Uterus (tissue), 4 donors: ENCODE measurements around the gene HIPK2. TPM values are rescaled to one million over a fixed set of nuclear protein-coding genes. Genes with fewer than 3 reads are reported as not detected.

ENCODE experiments used
- DNase-seq, 2 donors: peaks; one replicate each; pipeline ENCODE4 v3.0.0-alpha.2; 2019 to 2020
- H3K27ac ChIP-seq, 2 donors: fragments of 200-600 bp; sonication (generic); 1 replicate in 1 of 2; 2 replicates in 1 of 2; pipeline ENCODE4 v1.5.1; 2016 to 2018
- H3K27me3 ChIP-seq, 2 donors: fragments of 200-600 bp; sonication (generic); one replicate each; pipeline ENCODE4 v1.5.1; 2018 to 2019; ENCODE audit warnings: control low read depth in 1 of 2
- H3K36me3 ChIP-seq, 2 donors: fragments of 200-600 bp; sonication (generic); one replicate each; pipeline ENCODE4 v1.5.1; 2019; ENCODE audit warnings: control low read depth in 1 of 2
- H3K4me1 ChIP-seq, 2 donors: fragments of 200-600 bp; sonication (generic); one replicate each; pipeline ENCODE4 v1.5.1; 2018 to 2019; ENCODE audit warnings: control low read depth in 1 of 2
- H3K4me3 ChIP-seq, 2 donors: fragments of 200-600 bp; sonication (generic); 1 replicate in 1 of 2; 2 replicates in 1 of 2; pipeline ENCODE4 v1.5.1; 2018 to 2019; ENCODE audit warnings: mild to moderate bottlenecking in 1 of 2
- H3K9me3 ChIP-seq, 2 donors: fragments of 200-600 bp; sonication (generic); one replicate each; pipeline ENCODE4 v1.5.1; 2019; ENCODE audit warnings: control low read depth in 1 of 2
- CTCF ChIP-seq, 4 experiments: fragments of 200-600 bp in 2 of 4; fragments of 450-650 bp in 2 of 4; sonication (generic) in 2 of 4; IDR thresholded peaks; one replicate each; pipeline ENCODE4 v1.5.1; 2016 to 2019; ENCODE audit warnings: antibody characterized with exemption in 4 of 4, mild to moderate bottlenecking in 2 of 4, moderate library complexity in 1 of 4
- POLR2A ChIP-seq, 2 donors: fragments of 450-650 bp; IDR thresholded peaks; one replicate each; pipeline ENCODE4 v1.6.1; 2016; ENCODE audit warnings: antibody characterized with exemption in 2 of 2, mild to moderate bottlenecking in 1 of 2, moderate library complexity in 1 of 2
- intact Hi-C: fragments of 100-400 bp; cut with DNase I; formaldehyde crosslinking; loops from one replicate; pipeline ENCODE4 v1.15.1; 2023; ENCODE audit warnings: low total_unique reads
- total RNA-seq, 4 donors: library from RNA; depleted of rRNA in 3 of 4; stranded (reverse); fragments of >200 nt in 3 of 4; gene quantifications; one replicate each; pipeline versions ENCODE4 v1.1.0 to v1.2.4, GENCODE V29; 2014 to 2023
- donor health status: DM: yes; HTN: yes; CAD: no.

HIPK2 gene
- total RNA-seq, 4 donors from 2014 or later, result 9.4 to 65.8 (median 19.2) TPM

- H3K4me3 ChIP-seq, result no peak overlapping the region
- H3K9me3 ChIP-seq, result no peaks in the 10 kb centered on the region
- H3K27me3 ChIP-seq, result no peaks in the 10 kb centered on the region
- intact Hi-C loops, result no loop called here
- no peak for DNase-seq
- no peaks in the 10 kb centered on the region for H3K36me3 ChIP-seq
- H3K4me1 ChIP-seq, result no peaks in the 10 kb centered on the region
- H3K27ac ChIP-seq, result no peak overlapping the region
- no peak for TF ChIP-seq POLR2A (IDR thresholded peaks at IDR 0.05)
- TF ChIP-seq CTCF (IDR thresholded peaks at IDR 0.05), result no peak
Measured at GRCh38 chr7:139692723-139693122, 85.1 kb downstream of the HIPK2 start.

DNA sequence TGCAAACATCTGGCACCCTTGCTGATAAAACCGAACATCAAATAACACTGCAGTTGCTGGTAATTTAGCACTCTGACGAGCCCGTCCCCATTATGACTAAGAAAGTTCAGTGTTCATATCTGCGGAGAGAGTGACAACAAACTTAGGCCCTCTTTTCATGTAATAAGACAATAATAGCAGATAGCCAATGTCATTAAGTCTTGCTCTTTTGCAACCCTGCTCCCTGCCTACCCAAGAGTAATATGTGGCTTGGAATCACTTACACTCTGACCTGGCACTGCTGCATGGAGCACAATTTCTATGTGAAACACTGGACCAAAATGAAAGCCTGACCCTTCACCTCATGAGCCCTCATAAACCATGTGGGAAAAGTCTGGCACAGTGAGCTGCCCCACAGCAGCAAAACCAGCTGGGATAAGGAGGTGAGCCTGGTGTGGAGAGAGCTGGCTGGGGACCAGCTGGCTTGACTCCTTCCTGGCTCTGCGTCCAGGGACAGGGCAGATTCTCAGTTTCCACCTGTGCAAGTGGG is 86.5 kb downstream of the HIPK2 start:
- intact Hi-C loops, result no loop called here
- TF ChIP-seq CTCF (IDR thresholded peaks at IDR 0.05) (no peak), POLR2A (IDR thresholded peaks at IDR 0.05) (no peak)
- Histone ChIP-seq H3K27me3 (no peaks in the 10 kb centered on the region), H3K9me3 (no peaks in the 10 kb centered on the region), H3K4me1 (no peaks in the 10 kb centered on the region), H3K4me3 (no peak overlapping the region), H3K27ac (no peak overlapping the region), H3K36me3 (no peaks in the 10 kb centered on the region)
- no peak for DNase-seq

DNA sequence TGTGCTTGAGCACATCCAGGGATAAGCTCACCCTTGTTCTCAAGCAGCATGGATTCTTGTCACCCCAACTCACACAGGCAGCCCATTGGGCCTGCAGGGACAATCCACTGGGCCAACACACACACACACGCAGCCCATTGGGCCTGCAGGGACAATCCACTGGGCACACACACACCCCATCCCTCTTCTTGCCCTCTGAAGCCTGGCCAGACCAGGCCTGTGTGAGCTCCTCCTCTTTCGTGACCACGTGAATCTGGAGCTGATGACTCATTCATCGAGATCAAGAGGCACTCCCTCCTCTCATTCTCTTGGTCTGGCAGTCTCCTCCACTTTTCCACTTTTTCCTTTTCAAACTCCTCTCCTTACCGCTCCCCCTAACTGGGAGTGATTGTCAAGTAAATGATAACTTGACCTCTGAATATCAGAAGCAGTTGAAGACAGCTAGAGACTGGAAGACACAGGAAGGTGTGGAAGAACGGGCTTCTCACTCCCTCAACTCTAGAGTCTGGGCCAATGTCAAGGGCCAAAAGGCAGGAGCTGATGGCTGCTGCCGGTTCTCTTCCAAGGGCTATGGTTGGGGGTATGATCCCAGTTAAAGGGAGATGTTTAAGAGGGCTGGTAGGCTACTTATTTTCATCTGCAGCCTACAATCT is 89.7 kb downstream of the HIPK2 start:
- H3K9me3 ChIP-seq, result no peaks in the 10 kb centered on the region
- H3K27me3 ChIP-seq, result no peaks in the 10 kb centered on the region
- H3K4me1 ChIP-seq, result no peaks in the 10 kb centered on the region
- no peaks in the 10 kb centered on the region for H3K36me3 ChIP-seq
- intact Hi-C loops, result no loop called here
- TF ChIP-seq POLR2A (IDR thresholded peaks at IDR 0.05), result no peak
- TF ChIP-seq CTCF (IDR thresholded peaks at IDR 0.05), result no peak
- no peak overlapping the region for H3K4me3 ChIP-seq
- H3K27ac ChIP-seq, result no peak overlapping the region
- DNase-seq, result no peak

- no peaks in the 10 kb centered on the region for H3K27me3 ChIP-seq
- TF ChIP-seq POLR2A (IDR thresholded peaks at IDR 0.05) (no peak), CTCF (IDR thresholded peaks at IDR 0.05) (no peak)
- H3K4me3 ChIP-seq, result no peak overlapping the region
- intact Hi-C loops, result no loop called here
- no peak overlapping the region for H3K27ac ChIP-seq
- H3K4me1 ChIP-seq, result no peaks in the 10 kb centered on the region
- no peak for DNase-seq
- H3K9me3 ChIP-seq, result no peaks in the 10 kb centered on the region
- H3K36me3 ChIP-seq, result no peaks in the 10 kb centered on the region
Measured at GRCh38 chr7:139687211-139687954, 90.4 kb downstream of the HIPK2 start.
